HEK293 (cell line): ENCODE measurements around the gene PNLIPRP1.
A peak's percentile ranks its signal among the peaks of the same experiment; 100 is the strongest.

ENCODE experiments used
- CTCF ChIA-PET: fragments of 350-600 bp; formaldehyde crosslinking; extraction: SDS; loops from one replicate; lab custom pipeline; 2021; ENCODE audit warnings: antibody characterized with exemption; lab: Yijun Ruan, JAX
- POLR2A ChIA-PET: fragments of 300-600 bp; formaldehyde crosslinking; extraction: SDS; loops from one replicate; lab custom pipeline; 2020; ENCODE audit warnings: antibody characterized with exemption, inconsistent platforms; lab: Yijun Ruan, JAX
- H3K27ac ChIP-seq: fragments of 200-500 bp; sonication (Bioruptor generic); 2 replicates; pipeline ENCODE4 v1.5.1; 2014; ENCODE audit warnings: low read depth, low read length, control low read depth, inconsistent platforms; ENCODE audit errors: extremely low read depth
- H3K36me3 ChIP-seq, 2 experiments: fragments of 200-500 bp in 1 of 2; sonication (Bioruptor generic) in 1 of 2; 1 replicate in 1 of 2; 2 replicates in 1 of 2; pipeline ENCODE4 v1.5.1; 2014 to 2017; ENCODE audit warnings: inconsistent platforms in 2 of 2, low read length in 2 of 2; ENCODE audit not compliant: control insufficient read depth in 2 of 2, insufficient read depth in 1 of 2
- H3K4me1 ChIP-seq: fragments of 200-500 bp; sonication (Bioruptor generic); 2 replicates; pipeline ENCODE4 v1.5.1; 2014; ENCODE audit warnings: mild to moderate bottlenecking, low read length, inconsistent platforms; ENCODE audit not compliant: control insufficient read depth, insufficient read depth
- H3K4me3 ChIP-seq: 2 replicates; pipeline ENCODE4 v1.5.1; 2011; ENCODE audit warnings: low read depth, mild to moderate bottlenecking, control low read depth, low read length, moderate library complexity
- H3K9me3 ChIP-seq: fragments of 200-500 bp; sonication (Bioruptor generic); 2 replicates; pipeline ENCODE4 v1.5.1; 2014; ENCODE audit warnings: low read depth, low read length, inconsistent platforms; ENCODE audit not compliant: control insufficient read depth, insufficient read depth
- FEZF1 ChIP-seq: fragments of 450-650 bp; formaldehyde crosslinking; IDR thresholded peaks from 2 replicates; pipeline ENCODE4 v1.5.1; 2016; ENCODE audit warnings: missing biosample characterization, missing genetic modification characterization
- MEIS1 ChIP-seq: sonication (generic); formaldehyde crosslinking; IDR thresholded peaks from 2 replicates; pipeline ENCODE4 v1.8.1; 2022; ENCODE audit warnings: missing genetic modification reagents, mild to moderate bottlenecking, borderline replicate concordance
- OSR2 ChIP-seq: fragments of 450-650 bp; formaldehyde crosslinking; IDR thresholded peaks from 2 replicates; pipeline ENCODE4 v1.5.1; 2016; ENCODE audit warnings: missing biosample characterization, missing genetic modification characterization
- PRDM1 ChIP-seq: fragments of 450-650 bp; formaldehyde crosslinking; IDR thresholded peaks from 2 replicates; pipeline ENCODE4; 2016; ENCODE audit warnings: missing biosample characterization, missing genetic modification characterization
- REPIN1 ChIP-seq: fragments of 450-650 bp; formaldehyde crosslinking; IDR thresholded peaks from 2 replicates; pipeline ENCODE4 v1.5.1; 2017; ENCODE audit warnings: missing biosample characterization, missing genetic modification characterization, low read depth
- YY1 ChIP-seq: fragments of 450-650 bp; formaldehyde crosslinking; IDR thresholded peaks from 2 replicates; pipeline ENCODE4 v1.5.1; 2018; ENCODE audit warnings: missing biosample characterization, missing genetic modification characterization
- YY2 ChIP-seq: fragments of 450-650 bp; formaldehyde crosslinking; IDR thresholded peaks from 2 replicates; pipeline ENCODE4 v1.5.1; 2016; ENCODE audit warnings: missing biosample characterization, missing genetic modification characterization
- ZBTB1 ChIP-seq: fragments of 450-650 bp; formaldehyde crosslinking; IDR thresholded peaks from 2 replicates; pipeline ENCODE4 v1.5.1; 2016; ENCODE audit warnings: missing biosample characterization, missing genetic modification characterization
- ZNF114 ChIP-seq: fragments of 450-650 bp; formaldehyde crosslinking; IDR thresholded peaks from 2 replicates; pipeline ENCODE4 v1.5.0; 2017; ENCODE audit warnings: missing biosample characterization, missing genetic modification characterization
- ZNF132 ChIP-seq: fragments of 450-650 bp; formaldehyde crosslinking; IDR thresholded peaks from 2 replicates; pipeline ENCODE4 v1.5.1; 2017; ENCODE audit warnings: missing biosample characterization, missing genetic modification characterization, borderline replicate concordance
- ZNF157 ChIP-seq: fragments of 450-650 bp; formaldehyde crosslinking; IDR thresholded peaks from 2 replicates; pipeline ENCODE4 v1.5.1; 2016; ENCODE audit warnings: missing biosample characterization, missing genetic modification characterization
- ZNF23 ChIP-seq: fragments of 450-650 bp; formaldehyde crosslinking; IDR thresholded peaks from 2 replicates; pipeline ENCODE4 v1.5.1; 2016; ENCODE audit warnings: missing biosample characterization, missing genetic modification characterization, borderline replicate concordance
- ZNF335 ChIP-seq: fragments of 450-650 bp; formaldehyde crosslinking; conservative IDR thresholded peaks from 2 replicates; pipeline ENCODE4 v1.5.1; 2016; ENCODE audit warnings: missing biosample characterization, missing genetic modification characterization
- ZNF549 ChIP-seq: fragments of 450-650 bp; IDR thresholded peaks from 2 replicates; pipeline ENCODE4 v1.5.1; 2018; ENCODE audit warnings: missing biosample characterization, missing genetic modification characterization, mild to moderate bottlenecking, inconsistent platforms, moderate library complexity
- ZNF629 ChIP-seq: fragments of 450-650 bp; formaldehyde crosslinking; IDR thresholded peaks from 2 replicates; pipeline ENCODE4 v1.5.1; 2017; ENCODE audit warnings: missing biosample characterization, missing genetic modification characterization
- TF ChIP-seq, protein P1 (sequence below): fragments of 450-650 bp; formaldehyde crosslinking; IDR thresholded peaks from 2 replicates; pipeline ENCODE4 v1.5.1; 2016; ENCODE audit warnings: missing biosample characterization, missing genetic modification characterization
- TF ChIP-seq, protein P2 (sequence below): fragments of 450-650 bp; formaldehyde crosslinking; IDR thresholded peaks from 2 replicates; pipeline ENCODE4 v1.5.1; 2017; ENCODE audit warnings: missing biosample characterization, missing genetic modification characterization
- TF ChIP-seq, protein P3 (sequence below): fragments of 450-650 bp; formaldehyde crosslinking; IDR thresholded peaks from 2 replicates; pipeline ENCODE4 v1.5.1; 2017; ENCODE audit warnings: missing biosample characterization, missing genetic modification characterization
- TF ChIP-seq, protein P4 (sequence below): fragments of 450-650 bp; formaldehyde crosslinking; conservative IDR thresholded peaks from 2 replicates; pipeline ENCODE4 v1.5.1; 2016; ENCODE audit warnings: low read depth, missing biosample characterization, missing genetic modification characterization
- TF ChIP-seq, protein P5 (sequence below): fragments of 450-650 bp; formaldehyde crosslinking; optimal IDR thresholded peaks from 2 replicates; pipeline ENCODE3; 2016; ENCODE audit warnings: missing biosample characterization, mild to moderate bottlenecking, missing genetic modification characterization
- TF ChIP-seq, protein P6 (sequence below): fragments of 450-650 bp; formaldehyde crosslinking; conservative IDR thresholded peaks from 2 replicates; pipeline ENCODE4 v1.5.1; 2016; ENCODE audit warnings: low read depth, missing biosample characterization, missing genetic modification characterization

Gene PNLIPRP1

DNA sequence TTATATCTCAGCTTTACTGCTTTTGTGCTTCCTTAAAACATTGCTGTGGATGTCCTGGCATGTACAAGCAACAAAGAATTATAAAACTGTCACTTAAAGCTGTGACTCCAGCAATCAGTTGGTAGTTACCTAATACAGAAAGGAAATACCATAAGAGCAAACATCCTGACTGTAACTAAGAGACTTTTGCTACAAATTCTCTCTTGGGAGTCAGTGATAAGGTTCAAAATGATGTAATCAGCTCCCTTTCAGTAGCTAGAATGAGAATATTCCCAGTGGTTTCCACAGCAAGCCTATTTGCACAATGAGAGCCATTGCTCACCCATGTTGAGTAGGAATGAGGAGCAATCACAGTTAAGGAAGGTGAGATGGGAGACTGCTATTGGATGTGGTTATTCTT is 7.6 kb downstream of the PNLIPRP1 start:
- CTCF ChIA-PET, result interaction anchor here (0.6 to 0.9 kb wide), 2 partner anchors 10 to 73 kb away, joined by 3 read pairs; no protein-coding TSS in a partner anchor
- Histone ChIP-seq H3K27ac (no peak overlapping the region), H3K4me1 (no peaks in the 10 kb centered on the region), H3K4me3 (no peak overlapping the region), H3K36me3 (peaks cover 0 to 6% of the 10 kb centered on the region in 2 experiments; a peak in 1 of 3 replicates), H3K9me3 (no peaks in the 10 kb centered on the region)
- POLR2A ChIA-PET, result no interaction called here
- TF ChIP-seq, protein P1, sequence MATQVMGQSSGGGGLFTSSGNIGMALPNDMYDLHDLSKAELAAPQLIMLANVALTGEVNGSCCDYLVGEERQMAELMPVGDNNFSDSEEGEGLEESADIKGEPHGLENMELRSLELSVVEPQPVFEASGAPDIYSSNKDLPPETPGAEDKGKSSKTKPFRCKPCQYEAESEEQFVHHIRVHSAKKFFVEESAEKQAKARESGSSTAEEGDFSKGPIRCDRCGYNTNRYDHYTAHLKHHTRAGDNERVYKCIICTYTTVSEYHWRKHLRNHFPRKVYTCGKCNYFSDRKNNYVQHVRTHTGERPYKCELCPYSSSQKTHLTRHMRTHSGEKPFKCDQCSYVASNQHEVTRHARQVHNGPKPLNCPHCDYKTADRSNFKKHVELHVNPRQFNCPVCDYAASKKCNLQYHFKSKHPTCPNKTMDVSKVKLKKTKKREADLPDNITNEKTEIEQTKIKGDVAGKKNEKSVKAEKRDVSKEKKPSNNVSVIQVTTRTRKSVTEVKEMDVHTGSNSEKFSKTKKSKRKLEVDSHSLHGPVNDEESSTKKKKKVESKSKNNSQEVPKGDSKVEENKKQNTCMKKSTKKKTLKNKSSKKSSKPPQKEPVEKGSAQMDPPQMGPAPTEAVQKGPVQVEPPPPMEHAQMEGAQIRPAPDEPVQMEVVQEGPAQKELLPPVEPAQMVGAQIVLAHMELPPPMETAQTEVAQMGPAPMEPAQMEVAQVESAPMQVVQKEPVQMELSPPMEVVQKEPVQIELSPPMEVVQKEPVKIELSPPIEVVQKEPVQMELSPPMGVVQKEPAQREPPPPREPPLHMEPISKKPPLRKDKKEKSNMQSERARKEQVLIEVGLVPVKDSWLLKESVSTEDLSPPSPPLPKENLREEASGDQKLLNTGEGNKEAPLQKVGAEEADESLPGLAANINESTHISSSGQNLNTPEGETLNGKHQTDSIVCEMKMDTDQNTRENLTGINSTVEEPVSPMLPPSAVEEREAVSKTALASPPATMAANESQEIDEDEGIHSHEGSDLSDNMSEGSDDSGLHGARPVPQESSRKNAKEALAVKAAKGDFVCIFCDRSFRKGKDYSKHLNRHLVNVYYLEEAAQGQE (tag by site-specific recombination), result no peak
- no peak for TF ChIP-seq ZBTB1
- TF ChIP-seq, protein P2, sequence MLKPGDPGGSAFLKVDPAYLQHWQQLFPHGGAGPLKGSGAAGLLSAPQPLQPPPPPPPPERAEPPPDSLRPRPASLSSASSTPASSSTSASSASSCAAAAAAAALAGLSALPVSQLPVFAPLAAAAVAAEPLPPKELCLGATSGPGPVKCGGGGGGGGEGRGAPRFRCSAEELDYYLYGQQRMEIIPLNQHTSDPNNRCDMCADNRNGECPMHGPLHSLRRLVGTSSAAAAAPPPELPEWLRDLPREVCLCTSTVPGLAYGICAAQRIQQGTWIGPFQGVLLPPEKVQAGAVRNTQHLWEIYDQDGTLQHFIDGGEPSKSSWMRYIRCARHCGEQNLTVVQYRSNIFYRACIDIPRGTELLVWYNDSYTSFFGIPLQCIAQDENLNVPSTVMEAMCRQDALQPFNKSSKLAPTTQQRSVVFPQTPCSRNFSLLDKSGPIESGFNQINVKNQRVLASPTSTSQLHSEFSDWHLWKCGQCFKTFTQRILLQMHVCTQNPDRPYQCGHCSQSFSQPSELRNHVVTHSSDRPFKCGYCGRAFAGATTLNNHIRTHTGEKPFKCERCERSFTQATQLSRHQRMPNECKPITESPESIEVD, result peak; percentile 72
- no peak for TF ChIP-seq PRDM1 (tag by site-specific recombination)
- no peak for TF ChIP-seq REPIN1 (tag by site-specific recombination)
- TF ChIP-seq ZNF23 (tag by site-specific recombination), result no peak
- TF ChIP-seq ZNF114 (tag by site-specific recombination), result no peak
- TF ChIP-seq ZNF335, result no peak
- 0 out of 2 replicates have a peak, but pooled peaks have one; percentile 18 for TF ChIP-seq ZNF629 (tag by site-specific recombination)
- TF ChIP-seq, protein P3, sequence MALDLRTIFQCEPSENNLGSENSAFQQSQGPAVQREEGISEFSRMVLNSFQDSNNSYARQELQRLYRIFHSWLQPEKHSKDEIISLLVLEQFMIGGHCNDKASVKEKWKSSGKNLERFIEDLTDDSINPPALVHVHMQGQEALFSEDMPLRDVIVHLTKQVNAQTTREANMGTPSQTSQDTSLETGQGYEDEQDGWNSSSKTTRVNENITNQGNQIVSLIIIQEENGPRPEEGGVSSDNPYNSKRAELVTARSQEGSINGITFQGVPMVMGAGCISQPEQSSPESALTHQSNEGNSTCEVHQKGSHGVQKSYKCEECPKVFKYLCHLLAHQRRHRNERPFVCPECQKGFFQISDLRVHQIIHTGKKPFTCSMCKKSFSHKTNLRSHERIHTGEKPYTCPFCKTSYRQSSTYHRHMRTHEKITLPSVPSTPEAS, result no peak
- TF ChIP-seq, protein P4, sequence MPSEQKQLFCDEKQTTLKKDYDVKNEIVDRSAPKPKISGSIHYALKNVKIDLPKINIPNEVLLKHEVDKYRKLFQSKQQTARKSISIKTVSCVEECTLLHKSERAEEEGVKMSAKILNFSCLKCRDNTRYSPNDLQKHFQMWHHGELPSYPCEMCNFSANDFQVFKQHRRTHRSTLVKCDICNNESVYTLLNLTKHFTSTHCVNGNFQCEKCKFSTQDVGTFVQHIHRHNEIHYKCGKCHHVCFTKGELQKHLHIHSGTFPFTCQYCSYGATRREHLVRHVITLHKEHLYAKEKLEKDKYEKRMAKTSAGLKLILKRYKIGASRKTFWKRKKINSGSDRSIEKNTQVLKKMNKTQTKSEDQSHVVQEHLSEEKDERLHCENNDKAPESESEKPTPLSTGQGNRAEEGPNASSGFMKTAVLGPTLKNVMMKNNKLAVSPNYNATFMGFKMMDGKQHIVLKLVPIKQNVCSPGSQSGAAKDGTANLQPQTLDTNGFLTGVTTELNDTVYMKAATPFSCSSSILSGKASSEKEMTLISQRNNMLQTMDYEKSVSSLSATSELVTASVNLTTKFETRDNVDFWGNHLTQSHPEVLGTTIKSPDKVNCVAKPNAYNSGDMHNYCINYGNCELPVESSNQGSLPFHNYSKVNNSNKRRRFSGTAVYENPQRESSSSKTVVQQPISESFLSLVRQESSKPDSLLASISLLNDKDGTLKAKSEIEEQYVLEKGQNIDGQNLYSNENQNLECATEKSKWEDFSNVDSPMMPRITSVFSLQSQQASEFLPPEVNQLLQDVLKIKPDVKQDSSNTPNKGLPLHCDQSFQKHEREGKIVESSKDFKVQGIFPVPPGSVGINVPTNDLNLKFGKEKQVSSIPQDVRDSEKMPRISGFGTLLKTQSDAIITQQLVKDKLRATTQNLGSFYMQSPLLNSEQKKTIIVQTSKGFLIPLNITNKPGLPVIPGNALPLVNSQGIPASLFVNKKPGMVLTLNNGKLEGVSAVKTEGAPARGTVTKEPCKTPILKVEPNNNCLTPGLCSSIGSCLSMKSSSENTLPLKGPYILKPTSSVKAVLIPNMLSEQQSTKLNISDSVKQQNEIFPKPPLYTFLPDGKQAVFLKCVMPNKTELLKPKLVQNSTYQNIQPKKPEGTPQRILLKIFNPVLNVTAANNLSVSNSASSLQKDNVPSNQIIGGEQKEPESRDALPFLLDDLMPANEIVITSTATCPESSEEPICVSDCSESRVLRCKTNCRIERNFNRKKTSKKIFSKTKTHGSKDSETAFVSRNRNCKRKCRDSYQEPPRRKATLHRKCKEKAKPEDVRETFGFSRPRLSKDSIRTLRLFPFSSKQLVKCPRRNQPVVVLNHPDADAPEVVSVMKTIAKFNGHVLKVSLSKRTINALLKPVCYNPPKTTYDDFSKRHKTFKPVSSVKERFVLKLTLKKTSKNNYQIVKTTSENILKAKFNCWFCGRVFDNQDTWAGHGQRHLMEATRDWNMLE, result no peak
- TF ChIP-seq YY2 (tag by site-specific recombination), result no peak
- no peak; the same call in 1 of the 2 replicates for TF ChIP-seq FEZF1 (tag by site-specific recombination)
- TF ChIP-seq ZNF549 (tag by site-specific recombination), result no peak
- TF ChIP-seq ZNF157 (tag by site-specific recombination), result no peak
- TF ChIP-seq MEIS1, result no peak
- no peak for TF ChIP-seq YY1
- TF ChIP-seq, protein P5, sequence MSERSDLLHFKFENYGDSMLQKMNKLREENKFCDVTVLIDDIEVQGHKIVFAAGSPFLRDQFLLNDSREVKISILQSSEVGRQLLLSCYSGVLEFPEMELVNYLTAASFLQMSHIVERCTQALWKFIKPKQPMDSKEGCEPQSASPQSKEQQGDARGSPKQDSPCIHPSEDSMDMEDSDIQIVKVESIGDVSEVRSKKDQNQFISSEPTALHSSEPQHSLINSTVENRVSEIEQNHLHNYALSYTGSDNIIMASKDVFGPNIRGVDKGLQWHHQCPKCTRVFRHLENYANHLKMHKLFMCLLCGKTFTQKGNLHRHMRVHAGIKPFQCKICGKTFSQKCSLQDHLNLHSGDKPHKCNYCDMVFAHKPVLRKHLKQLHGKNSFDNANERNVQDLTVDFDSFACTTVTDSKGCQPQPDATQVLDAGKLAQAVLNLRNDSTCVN, result no peak
- TF ChIP-seq ZNF132, result no peak
- TF ChIP-seq, protein P6, sequence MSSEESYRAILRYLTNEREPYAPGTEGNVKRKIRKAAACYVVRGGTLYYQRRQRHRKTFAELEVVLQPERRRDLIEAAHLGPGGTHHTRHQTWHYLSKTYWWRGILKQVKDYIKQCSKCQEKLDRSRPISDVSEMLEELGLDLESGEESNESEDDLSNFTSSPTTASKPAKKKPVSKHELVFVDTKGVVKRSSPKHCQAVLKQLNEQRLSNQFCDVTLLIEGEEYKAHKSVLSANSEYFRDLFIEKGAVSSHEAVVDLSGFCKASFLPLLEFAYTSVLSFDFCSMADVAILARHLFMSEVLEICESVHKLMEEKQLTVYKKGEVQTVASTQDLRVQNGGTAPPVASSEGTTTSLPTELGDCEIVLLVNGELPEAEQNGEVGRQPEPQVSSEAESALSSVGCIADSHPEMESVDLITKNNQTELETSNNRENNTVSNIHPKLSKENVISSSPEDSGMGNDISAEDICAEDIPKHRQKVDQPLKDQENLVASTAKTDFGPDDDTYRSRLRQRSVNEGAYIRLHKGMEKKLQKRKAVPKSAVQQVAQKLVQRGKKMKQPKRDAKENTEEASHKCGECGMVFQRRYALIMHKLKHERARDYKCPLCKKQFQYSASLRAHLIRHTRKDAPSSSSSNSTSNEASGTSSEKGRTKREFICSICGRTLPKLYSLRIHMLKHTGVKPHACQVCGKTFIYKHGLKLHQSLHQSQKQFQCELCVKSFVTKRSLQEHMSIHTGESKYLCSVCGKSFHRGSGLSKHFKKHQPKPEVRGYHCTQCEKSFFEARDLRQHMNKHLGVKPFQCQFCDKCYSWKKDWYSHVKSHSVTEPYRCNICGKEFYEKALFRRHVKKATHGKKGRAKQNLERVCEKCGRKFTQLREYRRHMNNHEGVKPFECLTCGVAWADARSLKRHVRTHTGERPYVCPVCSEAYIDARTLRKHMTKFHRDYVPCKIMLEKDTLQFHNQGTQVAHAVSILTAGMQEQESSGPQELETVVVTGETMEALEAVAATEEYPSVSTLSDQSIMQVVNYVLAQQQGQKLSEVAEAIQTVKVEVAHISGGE (tag by site-specific recombination), result no peak
- TF ChIP-seq OSR2, result peak; percentile 65
